ENCODE data around the gene KCNN4.
A peak's percentile ranks its signal among the peaks of the same experiment; 100 is the strongest.
"Not testable (repeated sequence)": the region's sequence is repeated elsewhere in the genome, so short reads cannot be mapped to it uniquely, and the experiment has no call there.

KCNN4 gene

DNA sequence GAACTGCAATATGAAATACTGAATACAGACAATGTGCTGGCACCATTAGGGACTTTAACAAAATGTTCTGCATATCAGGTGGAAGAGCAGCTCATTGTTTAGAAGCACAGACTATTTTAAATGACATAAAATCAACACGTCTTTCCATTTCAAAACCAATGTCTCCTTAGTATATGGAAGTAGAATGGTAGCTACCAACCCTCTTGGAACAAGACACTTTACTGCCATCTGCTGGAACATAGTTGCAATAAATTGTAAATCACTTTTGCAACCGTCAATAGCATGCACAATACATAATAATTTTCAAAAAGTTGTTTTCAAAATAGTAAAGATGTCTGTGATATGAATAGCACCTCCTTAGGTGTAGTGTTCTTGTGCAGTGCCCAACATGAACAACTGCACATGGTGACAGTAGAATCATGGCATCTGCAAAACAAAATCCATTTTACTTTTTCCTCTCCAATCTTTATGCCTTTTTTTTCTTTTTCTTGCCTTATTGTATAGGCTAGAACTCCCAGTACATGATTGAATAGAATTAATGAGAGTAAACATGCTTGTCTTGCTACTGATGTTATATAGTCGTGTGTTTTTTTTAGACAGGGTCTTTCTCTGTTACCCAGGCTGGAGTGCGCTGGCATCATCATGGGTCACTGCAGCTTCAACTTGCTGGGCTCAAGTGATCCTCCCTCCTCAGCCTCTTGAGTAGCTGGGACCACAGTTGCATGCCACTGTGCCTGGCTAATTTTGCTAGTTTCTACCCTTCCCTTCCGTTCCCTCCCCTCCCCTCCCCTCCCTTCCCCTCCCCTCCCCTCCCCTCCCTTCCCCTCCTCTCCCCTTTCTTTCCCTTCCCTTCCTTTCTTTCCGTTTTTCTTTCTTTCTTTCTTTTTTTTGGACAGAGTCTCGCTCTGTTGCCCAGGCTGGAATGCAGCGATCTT is 29.3 kb upstream of the KCNN4 start:
- Histone ChIP-seq H3K4me3 (ENCODE audit: low read depth in 1 of 2, low read length in 1 of 2) (no peak overlapping the region), H3K36me3 (no peaks in the 10 kb centered on the region), H3K9me3 (no peaks in the 10 kb centered on the region), H3K27ac (no peak overlapping the region), H3K27me3 (peaks cover 24% of the 10 kb centered on the region), H3K4me1 (ENCODE audit: control insufficient read depth in 1 of 2, insufficient read depth in 1 of 2, low read depth in 1 of 2, low read length in 1 of 2) (no peaks in the 10 kb centered on the region)
- TF ChIP-seq, protein P1, sequence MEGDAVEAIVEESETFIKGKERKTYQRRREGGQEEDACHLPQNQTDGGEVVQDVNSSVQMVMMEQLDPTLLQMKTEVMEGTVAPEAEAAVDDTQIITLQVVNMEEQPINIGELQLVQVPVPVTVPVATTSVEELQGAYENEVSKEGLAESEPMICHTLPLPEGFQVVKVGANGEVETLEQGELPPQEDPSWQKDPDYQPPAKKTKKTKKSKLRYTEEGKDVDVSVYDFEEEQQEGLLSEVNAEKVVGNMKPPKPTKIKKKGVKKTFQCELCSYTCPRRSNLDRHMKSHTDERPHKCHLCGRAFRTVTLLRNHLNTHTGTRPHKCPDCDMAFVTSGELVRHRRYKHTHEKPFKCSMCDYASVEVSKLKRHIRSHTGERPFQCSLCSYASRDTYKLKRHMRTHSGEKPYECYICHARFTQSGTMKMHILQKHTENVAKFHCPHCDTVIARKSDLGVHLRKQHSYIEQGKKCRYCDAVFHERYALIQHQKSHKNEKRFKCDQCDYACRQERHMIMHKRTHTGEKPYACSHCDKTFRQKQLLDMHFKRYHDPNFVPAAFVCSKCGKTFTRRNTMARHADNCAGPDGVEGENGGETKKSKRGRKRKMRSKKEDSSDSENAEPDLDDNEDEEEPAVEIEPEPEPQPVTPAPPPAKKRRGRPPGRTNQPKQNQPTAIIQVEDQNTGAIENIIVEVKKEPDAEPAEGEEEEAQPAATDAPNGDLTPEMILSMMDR (IDR thresholded peaks at IDR 0.05): peak; percentile 55

DNA sequence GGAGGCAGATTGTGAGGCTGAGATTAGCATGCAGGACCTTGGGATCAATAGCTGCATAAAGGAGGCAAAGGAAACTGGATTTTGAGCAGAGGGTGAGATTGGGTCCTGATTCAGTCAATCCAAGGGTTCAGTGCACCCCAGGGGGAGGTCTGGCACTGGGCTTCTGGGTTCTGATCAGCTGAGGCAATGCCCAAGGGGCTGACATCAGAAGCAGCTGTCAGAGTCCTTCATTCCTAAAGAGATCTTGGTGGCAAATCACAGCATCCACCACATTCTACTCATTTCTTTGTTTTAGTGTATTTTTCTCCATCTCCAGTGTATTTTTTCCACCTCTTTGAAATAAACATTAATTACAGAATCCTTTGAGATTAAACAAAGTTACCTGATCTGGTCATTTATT is 26.9 kb upstream of the KCNN4 start:
- TF ChIP-seq, protein P1 (IDR thresholded peaks at IDR 0.05): no peak
- Histone ChIP-seq H3K36me3 (no peaks in the 10 kb centered on the region), H3K27ac (no peak overlapping the region), H3K9me3 (no peaks in the 10 kb centered on the region), H3K4me1 (ENCODE audit: control insufficient read depth in 1 of 2, insufficient read depth in 1 of 2, low read depth in 1 of 2, low read length in 1 of 2) (no peaks in the 10 kb centered on the region), H3K27me3 (peaks cover 27% of the 10 kb centered on the region), H3K4me3 (ENCODE audit: low read depth in 1 of 2, low read length in 1 of 2) (no peak overlapping the region)

DNA sequence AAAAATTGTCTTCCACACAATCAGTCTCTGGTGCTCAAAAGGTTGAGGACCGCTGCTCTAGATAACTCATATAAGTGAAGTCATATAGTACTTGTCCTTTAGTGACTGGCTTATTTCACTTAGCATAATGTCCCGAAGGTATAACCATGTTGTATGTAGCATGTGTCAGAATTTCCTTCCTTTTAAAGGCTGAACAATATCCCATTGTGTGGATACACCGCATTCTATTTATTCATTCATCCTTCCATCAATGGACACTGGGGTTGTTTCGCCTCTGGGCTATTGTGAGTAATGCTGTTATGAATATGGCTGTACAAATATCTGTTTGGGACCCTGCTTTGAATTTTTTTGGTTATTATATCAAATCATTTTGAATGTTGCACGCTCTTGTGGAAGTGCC is 26.1 kb upstream of the KCNN4 start:
- H3K9me3 ChIP-seq: no peaks in the 10 kb centered on the region
- H3K27me3 ChIP-seq: peaks cover 27% of the 10 kb centered on the region
- no peak overlapping the region for H3K4me3 ChIP-seq (ENCODE audit: low read depth in 1 of 2, low read length in 1 of 2)
- no peak overlapping the region for H3K27ac ChIP-seq
- H3K4me1 ChIP-seq (ENCODE audit: control insufficient read depth in 1 of 2, insufficient read depth in 1 of 2, low read depth in 1 of 2, low read length in 1 of 2): no peaks in the 10 kb centered on the region
- H3K36me3 ChIP-seq: no peaks in the 10 kb centered on the region
- TF ChIP-seq, protein P1 (IDR thresholded peaks at IDR 0.05): no peak

DNA sequence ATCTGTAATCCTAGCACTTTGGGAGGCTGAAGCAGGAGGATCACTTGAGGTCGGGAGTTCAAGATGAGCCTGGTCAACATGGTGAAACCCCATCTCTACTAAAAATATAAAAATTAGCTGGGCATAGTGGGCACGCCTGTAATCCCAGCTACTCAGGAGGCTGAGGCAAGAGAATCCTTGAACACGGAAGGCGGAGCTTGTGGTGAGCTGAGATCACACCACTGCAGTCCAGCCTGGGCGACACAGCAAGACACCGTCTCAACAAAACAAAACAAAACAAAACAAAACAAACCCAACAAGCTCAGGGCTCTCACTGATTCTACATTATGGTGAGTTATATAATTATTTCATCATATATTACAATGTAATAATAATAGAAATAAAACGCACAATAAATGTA is 25.6 kb upstream of the KCNN4 start:
- not testable (repeated sequence) for H3K4me1 ChIP-seq (ENCODE audit: control insufficient read depth in 1 of 2, insufficient read depth in 1 of 2, low read depth in 1 of 2, low read length in 1 of 2); H3K36me3 ChIP-seq; H3K4me3 ChIP-seq (ENCODE audit: low read depth in 1 of 2, low read length in 1 of 2); H3K9me3 ChIP-seq; H3K27ac ChIP-seq
- peaks cover 29% of the 10 kb centered on the region for H3K27me3 ChIP-seq

DNA sequence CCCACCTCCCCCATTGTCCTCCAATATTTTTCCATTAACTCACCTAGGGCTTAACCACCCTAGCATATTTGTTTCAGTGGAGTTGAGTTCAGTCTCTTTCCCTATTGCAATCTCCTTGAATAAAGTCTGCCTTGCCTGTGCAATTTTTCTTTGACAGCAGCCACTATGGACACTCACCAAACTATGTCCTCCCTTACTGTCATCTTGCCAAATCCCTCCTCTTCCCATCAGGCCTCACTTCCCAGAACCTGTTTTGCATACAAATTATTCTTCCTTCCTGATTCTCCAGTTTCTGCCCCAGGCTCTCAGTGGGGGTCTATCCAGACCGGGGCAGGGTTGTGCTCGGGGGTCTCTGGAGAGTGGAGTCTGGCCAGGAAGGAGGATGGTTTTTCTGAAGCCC is 23.7 kb upstream of the KCNN4 start:
- H3K27ac ChIP-seq: no peak overlapping the region
- no peak overlapping the region for H3K4me3 ChIP-seq (ENCODE audit: low read depth in 1 of 2, low read length in 1 of 2)

More for the DNA sequence above, 23.7 kb upstream of the KCNN4 start:
- no peaks in the 10 kb centered on the region for H3K4me1 ChIP-seq (ENCODE audit: control insufficient read depth in 1 of 2, insufficient read depth in 1 of 2, low read depth in 1 of 2, low read length in 1 of 2)
- H3K36me3 ChIP-seq: no peaks in the 10 kb centered on the region
- H3K9me3 ChIP-seq: no peaks in the 10 kb centered on the region
- peaks cover 47% of the 10 kb centered on the region for H3K27me3 ChIP-seq
- TF ChIP-seq, protein P1 (IDR thresholded peaks at IDR 0.05): no peak

Data from neutrophil (primary cell).